SK-N-SH (cell line): ENCODE results near the gene RPL19. TPM values are rescaled to one million over a fixed set of nuclear protein-coding genes. Genes with fewer than 3 reads are reported as not detected.

ENCODE experiments used
- CTCF ChIA-PET: fragments of 300-600, 350-600 bp; formaldehyde crosslinking; extraction: SDS; loops from one replicate; lab custom pipeline; 2021; lab: Yijun Ruan, JAX
- POLR2A ChIA-PET: fragments of 350-600 bp; sonication (Branson Sonifier 250); formaldehyde crosslinking; extraction: SDS; loops from one replicate; lab custom pipeline; 2020; ENCODE audit warnings: antibody characterized with exemption, inconsistent platforms; lab: Yijun Ruan, JAX
- DNase-seq: peaks from one replicate; pipeline ENCODE4 v3.0.0; 2012
- H2AFZ ChIP-seq: fragments of 200-600 bp; sonication (generic); 2 replicates; pipeline ENCODE4 v1.8.1; 2016; ENCODE audit warnings: antibody characterized with exemption, mild to moderate bottlenecking, low read depth
- H3F3A ChIP-seq: fragments of 200-600 bp; sonication (generic); replicated peaks from 2 replicates; pipeline ENCODE3; 2016; ENCODE audit warnings: antibody characterized with exemption, mild to moderate bottlenecking; ENCODE audit not compliant: insufficient read depth
- H3K27ac ChIP-seq, 2 experiments: fragments of 200-500 bp in 1 of 2; fragments of 200-600 bp in 1 of 2; sonication (Bioruptor generic) in 1 of 2; sonication (generic), shearing (Covaris generic) in 1 of 2; 2 replicates each; pipeline versions ENCODE4 v1.5.1 to v1.6.1; 2014 to 2016; ENCODE audit warnings: low read depth in 2 of 2, inconsistent platforms in 1 of 2, low read length in 1 of 2, mild to moderate bottlenecking in 1 of 2, mixed read lengths in 1 of 2
- H3K27me3 ChIP-seq: fragments of 200-600 bp; sonication (generic), shearing (Covaris generic); 2 replicates; pipeline ENCODE4 v1.6.1; 2016; ENCODE audit warnings: mixed run types; ENCODE audit not compliant: insufficient read depth
- H3K36me3 ChIP-seq, 2 experiments: fragments of 200-500 bp in 1 of 2; fragments of 200-600 bp in 1 of 2; sonication (Bioruptor generic) in 1 of 2; sonication (generic) in 1 of 2; replicated peaks in 1 of 2; 2 replicates each; pipeline versions ENCODE3 to v1.5.1; 2014 to 2016; ENCODE audit warnings: low read length in 1 of 2, mild to moderate bottlenecking in 1 of 2; ENCODE audit not compliant: insufficient read depth in 2 of 2, control insufficient read depth in 1 of 2
- H3K4me1 ChIP-seq, 2 experiments: fragments of 200-500 bp in 1 of 2; fragments of 200-600 bp in 1 of 2; sonication (Bioruptor generic) in 1 of 2; sonication (generic), shearing (Covaris generic) in 1 of 2; 2 replicates each; pipeline versions ENCODE4 v1.5.1 to v1.6.1; 2014 to 2016; ENCODE audit warnings: low read depth in 1 of 2, low read length in 1 of 2, mixed run types in 1 of 2; ENCODE audit not compliant: insufficient read depth in 2 of 2, control insufficient read depth in 1 of 2
- H3K4me2 ChIP-seq: fragments of 200-600 bp; sonication (generic), shearing (Covaris generic); 2 replicates; pipeline ENCODE4 v1.6.1; 2017; ENCODE audit warnings: mixed run types
- H3K4me3 ChIP-seq, 2 experiments: fragments of 200-500 bp in 1 of 2; fragments of 200-600 bp in 1 of 2; sonication (Bioruptor generic) in 1 of 2; sonication (generic), shearing (Covaris generic) in 1 of 2; 2 replicates each; pipeline versions ENCODE4 v1.5.1 to v1.8.1; 2014 to 2016; ENCODE audit warnings: low read depth in 2 of 2, inconsistent platforms in 1 of 2, low read length in 1 of 2, mild to moderate bottlenecking in 1 of 2, mixed read lengths in 1 of 2, moderate library complexity in 1 of 2
- H3K79me2 ChIP-seq: fragments of 200-600 bp; sonication (generic); 2 replicates; pipeline ENCODE4 v1.8.1; 2017; ENCODE audit warnings: mild to moderate bottlenecking; ENCODE audit not compliant: insufficient read depth
- H3K9ac ChIP-seq: fragments of 200-600 bp; sonication (generic); 2 replicates; pipeline ENCODE4 v1.6.1; 2017; ENCODE audit warnings: mixed run types
- H3K9me2 ChIP-seq: fragments of 200-600 bp; sonication (generic); 2 replicates; pipeline ENCODE4 v1.6.1; 2017; ENCODE audit warnings: mixed run types
- H3K9me3 ChIP-seq: fragments of 200-600 bp; sonication (generic); 2 replicates; pipeline ENCODE4 v1.6.1; 2017; ENCODE audit warnings: mixed run types, mild to moderate bottlenecking, moderate library complexity
- H4K20me1 ChIP-seq: fragments of 200-600 bp; sonication (generic); 2 replicates; pipeline ENCODE4 v1.6.1; 2017; ENCODE audit warnings: mild to moderate bottlenecking, mixed run types; ENCODE audit not compliant: insufficient read depth
- EZH2phosphoT487 ChIP-seq: fragments of 200-600 bp; sonication (generic); IDR thresholded peaks from 2 replicates; pipeline ENCODE4 v1.6.1; 2017; ENCODE audit warnings: low read depth, mixed run types, mild to moderate bottlenecking, antibody characterized with exemption, moderate library complexity, borderline replicate concordance
- FOSL2 ChIP-seq: IDR thresholded peaks from 2 replicates; pipeline ENCODE4 v1.4.0; 2012; ENCODE audit warnings: low read depth, mild to moderate bottlenecking, moderate library complexity, borderline replicate concordance
- FOXM1 ChIP-seq: IDR thresholded peaks from 2 replicates; pipeline ENCODE4 v1.4.0; 2012; ENCODE audit warnings: low read depth, mild to moderate bottlenecking
- MEF2A ChIP-seq: IDR thresholded peaks from 2 replicates; pipeline ENCODE4 v1.4.0; 2012; ENCODE audit warnings: low read depth, borderline replicate concordance
- MXI1 ChIP-seq: IDR thresholded peaks from 2 replicates; pipeline ENCODE4 v1.6.1; 2012; ENCODE audit warnings: mild to moderate bottlenecking, low read depth, low read length, improper control_type of control experiment
- POLR2AphosphoS5 ChIP-seq: IDR thresholded peaks from 2 replicates; pipeline ENCODE4 v1.6.1; 2012; ENCODE audit warnings: low read depth, low read length
- RCOR1 ChIP-seq: fragments of 150-350 bp; IDR thresholded peaks from 2 replicates; pipeline ENCODE4 v1.6.1; 2017; ENCODE audit warnings: antibody characterized with exemption, low read length
- RXRA ChIP-seq: IDR thresholded peaks from 2 replicates; pipeline ENCODE4 v1.4.0; 2012; ENCODE audit warnings: low read depth, mild to moderate bottlenecking, borderline replicate concordance
- SMC3 ChIP-seq: IDR thresholded peaks from 2 replicates; pipeline ENCODE4 v1.6.1; 2012; ENCODE audit warnings: low read depth, low read length, improper control_type of control experiment
- TCF12 ChIP-seq: IDR thresholded peaks from 2 replicates; pipeline ENCODE4 v1.4.0; 2012
- YY1 ChIP-seq: IDR thresholded peaks from 2 replicates; pipeline ENCODE4 v1.4.0; 2012; ENCODE audit warnings: low read depth, mild to moderate bottlenecking
- WGBS: methylation state at CpG from one replicate; pipeline ENCODE4 v1.1.6; 2017; ENCODE audit warnings: low lambda C conversion rate; 5-methylcytosine and 5-hydroxymethylcytosine counted together
- polyA plus RNA-seq, 3 experiments: library from polyadenylated mRNA; depleted of rRNA; stranded (reverse); fragments of >200 nt; gene quantifications; 2 replicates each; pipeline ENCODE4 v1.2.3, GENCODE V29; 2012
- TF ChIP-seq, protein P1 (sequence below): IDR thresholded peaks from 2 replicates; pipeline ENCODE4 v1.6.1; 2012; ENCODE audit warnings: mild to moderate bottlenecking, low read depth, low read length, moderate library complexity

Gene RPL19
- polyA plus RNA-seq, 1 of the 3 experiments (the other 2 are of a cell fraction) = 3,473 TPM

DNA sequence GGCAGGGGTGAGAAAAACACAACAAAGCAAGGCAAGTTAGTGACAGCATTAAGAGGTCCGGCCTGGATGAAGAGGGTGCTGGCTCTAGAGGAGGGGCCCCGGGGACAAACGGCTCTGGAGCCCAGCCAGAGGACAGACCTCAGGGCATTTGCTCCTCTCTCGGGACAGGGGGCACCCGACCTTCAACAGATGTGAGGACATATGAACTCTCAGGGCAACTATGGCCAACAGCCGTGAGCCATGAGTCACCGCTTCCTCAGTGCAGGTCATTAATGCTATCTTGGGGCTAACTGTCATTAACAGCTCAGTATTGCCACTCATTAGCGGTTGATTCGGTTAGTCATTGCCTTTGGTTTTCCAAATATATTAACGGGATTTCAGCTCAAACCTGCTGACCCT, 24.4 kb upstream of the RPL19 start:
- CTCF ChIA-PET = interaction anchor here (0.7 to 7.6 kb wide), 22 partner anchors 8 to 255 kb away, joined by 3 to 108 read pairs (median 7); partner anchors contain the start of genes ARL5C, CACNB1, PLXDC1 and RPL19
- Histone ChIP-seq H3K4me3 (no peak overlapping the region), H4K20me1 (no peaks in the 10 kb centered on the region)

DNA sequence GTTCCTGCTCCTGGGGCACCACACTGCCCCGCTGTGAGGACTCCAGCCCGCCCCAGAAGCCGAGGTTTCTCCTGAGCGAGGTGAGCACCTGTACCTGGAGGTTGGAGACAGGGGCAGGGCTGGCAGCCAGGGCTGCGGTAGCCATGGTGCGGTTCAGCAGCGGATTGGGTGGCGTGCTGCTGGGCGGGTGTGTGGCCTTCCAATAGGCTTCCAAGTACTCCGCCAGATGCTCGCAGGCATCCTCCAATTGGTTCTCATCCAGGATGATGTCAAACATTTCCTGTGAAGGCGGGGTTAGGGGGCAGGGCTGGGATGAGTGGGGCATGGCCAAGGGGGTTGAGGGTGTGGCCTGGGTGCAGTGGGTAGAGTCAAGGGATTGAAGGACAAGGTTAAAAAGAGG, 22.8 kb upstream of the RPL19 start:
- POLR2A ChIA-PET = no interaction called here
- no peaks in the 10 kb centered on the region for H3K79me2 ChIP-seq
- TF ChIP-seq RXRA (no peak), TCF12 (no peak), RCOR1 (no peak), POLR2AphosphoS5 (no peak), FOSL2 (no peak), MXI1 (no peak), YY1 (no peak), FOXM1 (no peak)
- TF ChIP-seq, protein P1, sequence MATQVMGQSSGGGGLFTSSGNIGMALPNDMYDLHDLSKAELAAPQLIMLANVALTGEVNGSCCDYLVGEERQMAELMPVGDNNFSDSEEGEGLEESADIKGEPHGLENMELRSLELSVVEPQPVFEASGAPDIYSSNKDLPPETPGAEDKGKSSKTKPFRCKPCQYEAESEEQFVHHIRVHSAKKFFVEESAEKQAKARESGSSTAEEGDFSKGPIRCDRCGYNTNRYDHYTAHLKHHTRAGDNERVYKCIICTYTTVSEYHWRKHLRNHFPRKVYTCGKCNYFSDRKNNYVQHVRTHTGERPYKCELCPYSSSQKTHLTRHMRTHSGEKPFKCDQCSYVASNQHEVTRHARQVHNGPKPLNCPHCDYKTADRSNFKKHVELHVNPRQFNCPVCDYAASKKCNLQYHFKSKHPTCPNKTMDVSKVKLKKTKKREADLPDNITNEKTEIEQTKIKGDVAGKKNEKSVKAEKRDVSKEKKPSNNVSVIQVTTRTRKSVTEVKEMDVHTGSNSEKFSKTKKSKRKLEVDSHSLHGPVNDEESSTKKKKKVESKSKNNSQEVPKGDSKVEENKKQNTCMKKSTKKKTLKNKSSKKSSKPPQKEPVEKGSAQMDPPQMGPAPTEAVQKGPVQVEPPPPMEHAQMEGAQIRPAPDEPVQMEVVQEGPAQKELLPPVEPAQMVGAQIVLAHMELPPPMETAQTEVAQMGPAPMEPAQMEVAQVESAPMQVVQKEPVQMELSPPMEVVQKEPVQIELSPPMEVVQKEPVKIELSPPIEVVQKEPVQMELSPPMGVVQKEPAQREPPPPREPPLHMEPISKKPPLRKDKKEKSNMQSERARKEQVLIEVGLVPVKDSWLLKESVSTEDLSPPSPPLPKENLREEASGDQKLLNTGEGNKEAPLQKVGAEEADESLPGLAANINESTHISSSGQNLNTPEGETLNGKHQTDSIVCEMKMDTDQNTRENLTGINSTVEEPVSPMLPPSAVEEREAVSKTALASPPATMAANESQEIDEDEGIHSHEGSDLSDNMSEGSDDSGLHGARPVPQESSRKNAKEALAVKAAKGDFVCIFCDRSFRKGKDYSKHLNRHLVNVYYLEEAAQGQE = no peak
- TF ChIP-seq, all 33 proteins: peak for 0
- CTCF ChIA-PET = interaction anchor here (6.2 kb wide), 1 partner anchor 23 kb away, joined by 71 read pairs; the partner anchor contains the start of gene PLXDC1
- no peaks in the 10 kb centered on the region; a peak in 1 of 4 replicates for H3K4me1 ChIP-seq
- no peak overlapping the region for H3K27ac ChIP-seq
- peaks cover 3% of the 10 kb centered on the region for H3F3A ChIP-seq
- no peaks in the 10 kb centered on the region for H4K20me1 ChIP-seq
- no peak overlapping the region for H2AFZ ChIP-seq
- 97% methylated on average over 8 of the region's 12 CpGs for WGBS
- H3K9me2 ChIP-seq = no peaks in the 10 kb centered on the region
- H3K27me3 ChIP-seq = no peaks in the 10 kb centered on the region
- no peak overlapping the region for H3K9ac ChIP-seq
- H3K4me2 ChIP-seq = no peak overlapping the region
- no peak overlapping the region for H3K4me3 ChIP-seq
- peaks cover 25 to 27% of the 10 kb centered on the region in 2 experiments for H3K36me3 ChIP-seq
- H3K9me3 ChIP-seq = no peaks in the 10 kb centered on the region
- peak; percentile 59 for DNase-seq

More for the DNA sequence above, 24.4 kb upstream of the RPL19 start:
- TF ChIP-seq SMC3 (no peak), MEF2A (no peak), EZH2phosphoT487 (no peak)
- TF ChIP-seq, all 33 proteins: peak for 0
- no peaks in the 10 kb centered on the region; a peak in 1 of 4 replicates for H3K4me1 ChIP-seq
- H3K36me3 ChIP-seq = peaks cover 16 to 21% of the 10 kb centered on the region in 2 experiments
- H3K27me3 ChIP-seq = no peaks in the 10 kb centered on the region
- DNase-seq = no peak
- POLR2A ChIA-PET = no interaction called here
- H3K27ac ChIP-seq = no peak overlapping the region
- no peak overlapping the region for H3K4me2 ChIP-seq
- no peaks in the 10 kb centered on the region for H3K9me2 ChIP-seq
- peaks cover 3% of the 10 kb centered on the region for H3F3A ChIP-seq
- no peak overlapping the region for H3K9ac ChIP-seq
- H2AFZ ChIP-seq = no peak overlapping the region
- no peaks in the 10 kb centered on the region for H3K79me2 ChIP-seq
- H3K9me3 ChIP-seq = no peaks in the 10 kb centered on the region
- 66% methylated on average over 10 of the region's 10 CpGs for WGBS
